DND-41 (cell line): ENCODE results near the gene RNF212.

ENCODE experiments used
- ATAC-seq: fragments of 200-7000 bp; cut with Tn5 transposase; 3 replicates; pipeline ENCODE4 v1.9.1; 2021; ENCODE audit warnings: low read depth; ENCODE audit not compliant: insufficient read depth
- DNase-seq: peaks from one replicate; pipeline ENCODE4 v3.0.0-alpha.2; 2020
- H2AFZ ChIP-seq: 2 replicates; pipeline ENCODE4 v1.6.0; 2012; ENCODE audit warnings: low read depth, low read length
- H3K27ac ChIP-seq: 2 replicates; pipeline ENCODE4 v1.5.1; 2012; ENCODE audit warnings: low read length, inconsistent platforms
- H3K27me3 ChIP-seq: fragments of 200-600 bp; sonication (generic); 2 replicates; pipeline ENCODE4 v1.6.0; 2012; ENCODE audit warnings: low read length, mild to moderate bottlenecking, inconsistent platforms; ENCODE audit not compliant: insufficient read depth, poor library complexity
- H3K36me3 ChIP-seq: 2 replicates; pipeline ENCODE4 v1.5.1; 2012; ENCODE audit warnings: low read length, inconsistent platforms; ENCODE audit not compliant: insufficient read depth
- H3K4me1 ChIP-seq: 2 replicates; pipeline ENCODE4 v1.5.1; 2012; ENCODE audit warnings: mild to moderate bottlenecking, low read length; ENCODE audit not compliant: insufficient read depth
- H3K4me2 ChIP-seq: 2 replicates; pipeline ENCODE4 v1.6.0; 2012; ENCODE audit warnings: mild to moderate bottlenecking, moderate library complexity, low read length, inconsistent platforms; ENCODE audit not compliant: insufficient read depth
- H3K4me3 ChIP-seq, 2 experiments: fragments of 200-600 bp in 1 of 2; shearing (Covaris generic) in 1 of 2; 2 replicates each; pipeline ENCODE4 v1.5.1; 2012 to 2016; ENCODE audit warnings: inconsistent platforms in 2 of 2, low read length in 2 of 2, mild to moderate bottlenecking in 2 of 2, low read depth in 1 of 2, moderate library complexity in 1 of 2
- H3K79me2 ChIP-seq: 2 replicates; pipeline ENCODE4 v1.6.0; 2012; ENCODE audit warnings: low read length, inconsistent platforms; ENCODE audit not compliant: insufficient read depth
- H3K9ac ChIP-seq: 2 replicates; pipeline ENCODE4 v1.6.0; 2012; ENCODE audit warnings: low read depth, mild to moderate bottlenecking, inconsistent platforms, low read length, moderate library complexity
- H3K9me3 ChIP-seq: 2 replicates; pipeline ENCODE4 v1.5.1; 2012; ENCODE audit warnings: low read length, moderate library complexity, mild to moderate bottlenecking, inconsistent platforms; ENCODE audit not compliant: insufficient read depth, severe bottlenecking
- H4K20me1 ChIP-seq: 2 replicates; pipeline ENCODE4 v1.6.0; 2012; ENCODE audit warnings: low read length; ENCODE audit not compliant: insufficient read depth
- EZH2 ChIP-seq: IDR thresholded peaks from 3 replicates; pipeline ENCODE4 v1.6.1; 2012; ENCODE audit warnings: borderline replicate concordance, low read depth, mild to moderate bottlenecking, moderate library complexity, low read length, inconsistent platforms; ENCODE audit not compliant: severe bottlenecking
- TF ChIP-seq, protein P1 (sequence below): IDR thresholded peaks from 2 replicates; pipeline ENCODE4 v1.5.1; 2012; ENCODE audit warnings: borderline replicate concordance, low read length, moderate library complexity, mild to moderate bottlenecking; ENCODE audit not compliant: poor library complexity, severe bottlenecking; ENCODE audit errors: extremely low read depth

The RNF212 gene

DNA sequence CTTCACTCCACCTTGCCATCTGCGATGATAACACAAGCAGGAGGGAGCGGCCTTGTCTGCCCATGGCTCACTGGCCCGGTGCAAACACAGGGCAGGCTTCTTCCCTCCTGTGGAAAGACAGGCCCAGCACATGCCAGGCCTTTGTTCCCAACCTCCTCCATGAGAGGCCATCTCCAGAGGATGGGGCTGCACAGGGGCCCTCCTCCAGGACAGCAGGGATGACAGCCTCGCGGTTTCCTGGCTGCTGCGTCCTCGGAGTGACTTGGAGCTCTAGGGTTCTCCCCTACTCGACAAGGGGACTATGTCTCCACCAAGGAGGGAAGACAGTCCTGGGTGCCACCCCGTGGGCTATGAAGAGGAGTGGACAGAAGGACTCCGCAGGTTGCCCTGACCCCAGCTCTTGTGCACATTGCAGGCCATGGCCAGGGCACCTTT is 21.8 kb downstream of the RNF212 start:
- H3K9ac ChIP-seq: no peak overlapping the region
- no peaks in the 10 kb centered on the region for H4K20me1 ChIP-seq
- H3K4me3 ChIP-seq: no peak overlapping the region
- no peak overlapping the region for H3K4me2 ChIP-seq
- no peaks in the 10 kb centered on the region for H3K4me1 ChIP-seq
- TF ChIP-seq EZH2: no peak
- TF ChIP-seq, protein P1, sequence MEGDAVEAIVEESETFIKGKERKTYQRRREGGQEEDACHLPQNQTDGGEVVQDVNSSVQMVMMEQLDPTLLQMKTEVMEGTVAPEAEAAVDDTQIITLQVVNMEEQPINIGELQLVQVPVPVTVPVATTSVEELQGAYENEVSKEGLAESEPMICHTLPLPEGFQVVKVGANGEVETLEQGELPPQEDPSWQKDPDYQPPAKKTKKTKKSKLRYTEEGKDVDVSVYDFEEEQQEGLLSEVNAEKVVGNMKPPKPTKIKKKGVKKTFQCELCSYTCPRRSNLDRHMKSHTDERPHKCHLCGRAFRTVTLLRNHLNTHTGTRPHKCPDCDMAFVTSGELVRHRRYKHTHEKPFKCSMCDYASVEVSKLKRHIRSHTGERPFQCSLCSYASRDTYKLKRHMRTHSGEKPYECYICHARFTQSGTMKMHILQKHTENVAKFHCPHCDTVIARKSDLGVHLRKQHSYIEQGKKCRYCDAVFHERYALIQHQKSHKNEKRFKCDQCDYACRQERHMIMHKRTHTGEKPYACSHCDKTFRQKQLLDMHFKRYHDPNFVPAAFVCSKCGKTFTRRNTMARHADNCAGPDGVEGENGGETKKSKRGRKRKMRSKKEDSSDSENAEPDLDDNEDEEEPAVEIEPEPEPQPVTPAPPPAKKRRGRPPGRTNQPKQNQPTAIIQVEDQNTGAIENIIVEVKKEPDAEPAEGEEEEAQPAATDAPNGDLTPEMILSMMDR: no peak
- no peaks in the 10 kb centered on the region for H3K36me3 ChIP-seq
- no peak for DNase-seq
- ATAC-seq: no peak
- peaks cover 7% of the 10 kb centered on the region for H3K9me3 ChIP-seq
- no peaks in the 10 kb centered on the region for H3K79me2 ChIP-seq
- H2AFZ ChIP-seq: no peak overlapping the region
- no peak overlapping the region for H3K27ac ChIP-seq
- H3K27me3 ChIP-seq: no peaks in the 10 kb centered on the region

DNA sequence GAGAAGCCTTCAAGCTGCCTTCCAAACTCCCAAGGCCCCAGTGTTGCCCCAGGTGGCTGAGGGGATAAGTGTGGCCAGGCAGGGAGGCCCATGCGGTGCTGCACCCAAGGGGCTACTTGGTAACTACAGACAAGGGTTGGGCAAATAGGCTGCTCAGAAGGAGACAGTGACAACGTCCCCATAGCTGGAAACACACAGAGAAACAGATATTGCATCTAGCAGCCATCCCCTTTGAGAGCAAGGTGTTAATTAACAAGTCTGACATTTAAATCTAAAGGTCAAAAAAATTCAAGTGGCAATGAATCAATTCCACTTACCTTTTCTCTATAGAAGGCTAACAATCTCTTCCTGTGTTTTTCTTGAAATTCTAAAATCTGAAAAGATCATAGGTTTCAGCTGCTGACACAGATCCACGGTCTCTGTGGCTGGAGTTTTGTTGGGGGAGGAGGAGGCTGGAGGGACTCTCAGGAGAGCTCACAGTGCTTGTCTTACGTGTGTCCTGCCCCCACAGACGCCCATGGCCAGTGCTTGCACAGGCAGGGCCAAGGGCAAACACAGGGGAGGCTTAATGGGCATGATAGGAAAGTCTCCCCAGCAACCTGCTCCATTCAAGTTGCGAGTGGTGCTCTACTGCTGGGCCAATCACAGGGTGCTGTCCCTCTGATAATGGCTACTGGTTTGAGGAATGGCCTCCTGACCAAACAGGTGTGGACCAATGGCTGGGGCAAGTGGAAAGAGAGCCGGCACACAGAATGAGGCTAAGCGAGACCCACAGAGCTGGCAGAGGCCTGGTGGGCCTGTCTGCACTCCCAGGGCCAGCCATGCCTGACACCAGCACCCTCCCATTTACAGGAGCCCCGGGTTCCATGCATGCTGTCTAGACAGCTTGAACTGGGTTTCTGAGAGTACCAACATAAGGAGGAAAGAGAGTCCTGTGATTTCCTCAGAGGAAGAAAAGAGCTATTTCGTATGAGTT is 22.6 kb downstream of the RNF212 start:
- Histone ChIP-seq H3K79me2 (no peaks in the 10 kb centered on the region), H4K20me1 (no peaks in the 10 kb centered on the region), H3K4me1 (no peaks in the 10 kb centered on the region), H3K4me3 (no peak overlapping the region), H3K27ac (no peak overlapping the region), H3K9me3 (peaks cover 7% of the 10 kb centered on the region), H3K27me3 (no peaks in the 10 kb centered on the region), H3K9ac (no peak overlapping the region), H2AFZ (no peak overlapping the region), H3K4me2 (no peak overlapping the region), H3K36me3 (no peaks in the 10 kb centered on the region)
- DNase-seq (no peak), ATAC-seq (no peak)
- no peak for TF ChIP-seq EZH2

DNA sequence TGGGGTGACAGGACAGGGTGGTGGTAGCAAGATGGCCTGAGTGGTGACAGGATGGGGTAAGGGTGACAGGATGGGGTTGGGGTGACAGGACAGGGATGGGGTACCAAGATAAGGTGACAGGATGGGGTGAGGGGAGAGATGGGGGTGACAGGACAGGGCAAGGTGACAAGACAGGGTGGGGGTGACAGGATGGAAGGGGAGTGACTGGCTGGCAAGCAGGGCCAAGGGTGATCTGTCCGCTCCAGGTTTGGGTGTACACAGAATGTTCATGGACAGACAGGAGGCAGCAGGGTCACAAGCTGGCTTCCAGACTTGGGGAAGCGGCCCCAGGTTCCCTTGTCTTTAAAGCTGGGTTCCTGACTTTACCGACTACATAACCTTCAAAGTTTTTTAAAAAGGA is 23.3 kb downstream of the RNF212 start:
- Histone ChIP-seq H3K79me2 (no peaks in the 10 kb centered on the region), H3K36me3 (no peaks in the 10 kb centered on the region), H3K4me1 (no peaks in the 10 kb centered on the region), H4K20me1 (no peaks in the 10 kb centered on the region), H2AFZ (no peak overlapping the region), H3K9ac (no peak overlapping the region), H3K4me2 (no peak overlapping the region), H3K9me3 (peaks cover 7% of the 10 kb centered on the region), H3K4me3 (no peak overlapping the region), H3K27me3 (no peaks in the 10 kb centered on the region), H3K27ac (no peak overlapping the region)
- TF ChIP-seq, protein P1: no peak
- no peak for TF ChIP-seq EZH2
- no peak for DNase-seq
- no peak for ATAC-seq

DNA sequence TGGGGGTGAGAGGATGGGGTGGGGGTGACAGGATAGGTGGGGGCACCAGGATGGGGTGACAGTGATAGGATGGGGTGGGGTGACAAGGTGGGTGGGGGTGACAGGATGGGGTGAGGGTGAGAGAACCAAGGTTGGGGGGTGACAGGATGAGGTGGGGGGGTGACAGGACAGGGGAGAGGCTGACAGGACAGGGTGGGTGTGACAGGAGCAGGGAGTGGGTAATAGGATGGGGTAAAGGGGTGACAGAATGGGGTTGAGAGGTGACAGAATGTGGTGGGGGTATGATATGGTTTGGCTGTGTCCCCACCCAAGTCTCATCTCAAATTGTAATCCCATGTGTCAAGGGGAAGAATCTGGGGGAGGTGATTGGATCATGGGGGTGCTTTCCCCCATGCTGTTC is 26.0 kb downstream of the RNF212 start:
- H3K79me2 ChIP-seq: no peaks in the 10 kb centered on the region
- no peak overlapping the region for H3K27ac ChIP-seq
- no peaks in the 10 kb centered on the region for H3K27me3 ChIP-seq
- H3K9ac ChIP-seq: no peak overlapping the region
- no peak overlapping the region for H2AFZ ChIP-seq
- no peak overlapping the region for H3K4me2 ChIP-seq
- H4K20me1 ChIP-seq: no peaks in the 10 kb centered on the region
- H3K4me3 ChIP-seq: no peak overlapping the region
- TF ChIP-seq, protein P1: no peak
- H3K36me3 ChIP-seq: no peaks in the 10 kb centered on the region
- ATAC-seq: no peak
- H3K4me1 ChIP-seq: no peaks in the 10 kb centered on the region
- no peak for DNase-seq
- H3K9me3 ChIP-seq: peaks cover 7% of the 10 kb centered on the region
